Left renal cortex interstitium (tissue), 4 donors: ENCODE measurements around the gene C10orf71. TPM values are rescaled to one million over a fixed set of nuclear protein-coding genes. Genes with fewer than 3 reads are reported as not detected.

Experiments used
- DNase-seq, 4 donors: peaks; one replicate each; pipeline ENCODE4 v3.0.0-alpha.2; 2013; ENCODE audit warnings: low read depth in 4 of 4, low spot score in 2 of 4, missing footprints in 1 of 4
- polyA plus RNA-seq, 4 donors: library from polyadenylated mRNA; unstranded; fragments of 120-200 nt; gene quantifications; one replicate each; pipeline ENCODE4 v1.2.1, GENCODE V29; 2013; ENCODE audit not compliant: insufficient read length in 4 of 4

The C10orf71 gene
- polyA plus RNA-seq, 4 donors: 0.07 to 0.34 (median 0.14) TPM

GRCh38 chr10:49272251-49273081 is 26.5 kb upstream of the C10orf71 start:
- no peak for DNase-seq

- DNase-seq: no peak
Observed at GRCh38 chr10:49273082-49273465, 25.9 kb upstream of the C10orf71 start.

DNA sequence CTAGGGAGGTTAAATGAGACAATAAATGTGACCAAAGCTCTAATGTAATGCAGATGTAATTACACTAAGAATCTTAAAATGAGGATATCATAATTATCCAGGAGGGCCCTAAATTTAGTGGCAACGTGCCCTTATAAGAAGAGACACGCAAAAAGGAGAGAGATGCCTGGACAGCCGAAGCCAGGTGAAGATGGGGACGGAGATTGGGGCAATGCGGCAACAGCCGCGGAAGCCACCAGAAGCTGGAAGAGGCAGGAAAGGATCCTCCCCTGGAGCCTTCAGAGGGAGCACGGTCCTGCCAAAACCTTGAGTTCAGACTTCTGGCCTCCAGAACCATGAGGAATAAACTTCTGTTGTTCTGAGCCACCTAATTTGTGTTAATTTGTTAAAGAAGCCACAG is 25.3 kb upstream of the C10orf71 start:
- DNase-seq: no peak

GRCh38 chr10:49274886-49275285 is 24.1 kb upstream of the C10orf71 start:
- no peak for DNase-seq

GRCh38 chr10:49275896-49276295 is 23.1 kb upstream of the C10orf71 start:
- no peak for DNase-seq

- no peak for DNase-seq
Observed at GRCh38 chr10:49276596-49276995, 22.4 kb upstream of the C10orf71 start.

- no peak for DNase-seq
Observed at GRCh38 chr10:49277973-49278372, 21.0 kb upstream of the C10orf71 start.

DNA sequence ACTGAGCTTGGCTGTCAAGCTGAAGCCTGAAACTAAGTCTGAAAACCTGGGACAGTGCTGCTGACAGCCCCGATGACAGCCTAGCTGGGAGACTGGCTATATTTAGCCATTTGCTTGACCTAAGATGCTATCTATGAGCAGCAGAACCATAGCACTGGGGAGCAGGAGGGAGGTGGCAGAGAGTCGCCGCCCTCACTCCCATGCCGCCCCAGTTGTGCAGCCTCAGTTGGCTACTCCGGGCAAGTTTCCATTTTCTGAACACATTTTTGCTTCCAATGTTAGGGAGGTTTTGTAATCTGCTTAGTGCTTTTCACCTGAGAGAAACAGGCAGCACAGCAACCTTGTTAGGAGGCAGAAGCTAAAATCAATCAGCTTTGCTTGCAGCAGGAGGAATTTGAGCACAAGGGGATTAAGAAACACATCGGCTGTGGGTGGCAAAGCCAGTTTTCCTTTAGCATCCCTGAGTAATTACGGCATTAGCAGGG is 20.4 kb upstream of the C10orf71 start:
- no peak for DNase-seq

- DNase-seq: no peak
Observed at GRCh38 chr10:49279015-49279880, 19.7 kb upstream of the C10orf71 start.

GRCh38 chr10:49280001-49280408 is 19.0 kb upstream of the C10orf71 start:
- no peak for DNase-seq

DNA sequence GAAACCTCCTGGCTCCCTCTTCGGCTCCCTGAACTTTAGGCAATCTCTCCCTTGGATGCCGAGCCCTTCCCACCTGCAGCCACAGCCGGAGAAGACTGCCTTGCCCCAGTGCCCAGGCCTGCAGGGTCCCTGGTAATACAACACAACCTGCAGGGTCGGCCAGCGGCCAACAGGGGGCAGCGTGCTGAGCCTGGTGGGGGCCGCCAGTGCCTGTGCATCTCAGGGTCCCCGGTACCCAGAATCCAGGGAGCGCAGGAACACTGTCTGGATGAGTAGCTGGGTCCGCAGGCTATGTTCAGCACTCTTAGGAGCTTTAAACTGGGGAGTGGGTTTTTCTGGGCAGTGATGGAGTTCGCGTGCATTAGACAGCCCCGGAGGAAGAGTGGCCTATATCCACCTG is 17.5 kb upstream of the C10orf71 start:
- DNase-seq: no peak

DNA sequence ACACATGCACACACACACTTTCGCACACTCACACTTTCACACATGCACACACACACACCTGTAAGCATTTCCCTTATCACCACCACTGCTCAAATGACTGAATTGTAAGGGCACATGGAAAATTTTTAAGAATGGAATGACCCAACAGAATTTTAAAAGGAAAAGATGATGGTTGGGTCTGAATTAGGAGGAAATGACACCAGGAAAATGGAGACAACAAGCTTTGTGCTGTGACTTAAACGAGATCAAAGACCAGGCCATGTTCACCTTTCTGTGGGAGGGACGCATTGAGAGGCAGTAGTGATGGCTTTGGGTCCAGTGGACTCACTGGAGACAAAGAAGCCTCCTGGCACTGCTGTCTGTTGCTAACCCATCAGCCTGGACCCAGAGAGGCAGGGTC is 16.7 kb upstream of the C10orf71 start:
- no peak for DNase-seq

DNA sequence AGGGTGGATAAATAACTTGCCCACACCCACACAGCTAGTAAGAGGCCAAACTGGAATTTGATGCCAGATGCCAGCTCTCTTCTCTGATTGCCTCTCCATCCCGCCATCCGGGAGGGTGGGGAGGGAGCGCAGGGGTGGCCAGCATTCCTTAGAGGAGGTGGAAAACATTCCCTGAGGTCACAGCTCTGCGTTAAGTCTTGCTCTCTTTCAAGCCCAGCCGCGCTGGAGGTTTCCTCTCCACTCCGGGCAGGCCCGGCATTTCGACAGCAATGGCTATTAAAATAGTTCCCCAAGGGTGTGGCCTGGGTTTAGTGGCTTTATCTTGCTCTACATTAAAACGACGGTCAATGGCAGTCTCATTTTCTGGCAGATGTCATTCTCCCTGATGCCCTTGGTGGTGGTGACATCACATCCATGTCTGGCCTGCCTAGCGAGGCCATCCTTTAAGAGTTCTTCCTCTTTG is 16.1 kb upstream of the C10orf71 start:
- DNase-seq: no peak

- DNase-seq: no peak
Observed at GRCh38 chr10:49283491-49283890, 15.5 kb upstream of the C10orf71 start.

GRCh38 chr10:49284356-49284755 is 14.6 kb upstream of the C10orf71 start:
- DNase-seq: no peak

DNA sequence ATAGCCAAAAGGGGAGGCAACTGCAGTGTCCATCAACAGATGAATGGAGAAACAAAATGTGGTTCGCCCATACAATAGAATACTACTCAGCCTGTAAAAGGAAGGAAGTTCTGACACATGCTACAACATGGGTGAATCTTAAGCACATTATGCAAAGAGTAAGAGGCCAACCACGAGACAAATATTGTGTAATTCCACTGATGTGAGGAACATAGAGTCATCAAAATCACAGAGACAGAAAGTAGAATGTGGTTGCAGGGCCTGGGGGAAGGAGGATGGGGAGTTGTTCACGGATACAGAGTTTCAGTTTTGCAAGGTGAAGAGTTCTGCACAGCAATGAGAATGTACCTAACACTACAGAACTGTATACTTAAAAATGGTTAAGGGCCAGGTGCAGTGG is 13.7 kb upstream of the C10orf71 start:
- DNase-seq: no peak

- DNase-seq: no peak
Observed at GRCh38 chr10:49286686-49287085, 12.3 kb upstream of the C10orf71 start.

GRCh38 chr10:49287689-49288340 is 11.2 kb upstream of the C10orf71 start:
- no peak for DNase-seq

GRCh38 chr10:49288341-49289065 is 10.5 kb upstream of the C10orf71 start:
- DNase-seq: no peak

- no peak for DNase-seq
Observed at GRCh38 chr10:49289480-49289879, 9.5 kb upstream of the C10orf71 start.
